ENCODE measurements around the gene MED16. TPM values are rescaled to one million over a fixed set of nuclear protein-coding genes. Genes with fewer than 3 reads are reported as not detected.
A peak's percentile ranks its signal among the peaks of the same experiment; 100 is the strongest.

The MED16 gene
- total and polyA plus RNA-seq, 2 of the 13 experiments (the other 11 are each of a cell fraction or from before 2014, with no cell fraction given), result 13.3 to 14.8 TPM

- TF ChIP-seq, protein P1, sequence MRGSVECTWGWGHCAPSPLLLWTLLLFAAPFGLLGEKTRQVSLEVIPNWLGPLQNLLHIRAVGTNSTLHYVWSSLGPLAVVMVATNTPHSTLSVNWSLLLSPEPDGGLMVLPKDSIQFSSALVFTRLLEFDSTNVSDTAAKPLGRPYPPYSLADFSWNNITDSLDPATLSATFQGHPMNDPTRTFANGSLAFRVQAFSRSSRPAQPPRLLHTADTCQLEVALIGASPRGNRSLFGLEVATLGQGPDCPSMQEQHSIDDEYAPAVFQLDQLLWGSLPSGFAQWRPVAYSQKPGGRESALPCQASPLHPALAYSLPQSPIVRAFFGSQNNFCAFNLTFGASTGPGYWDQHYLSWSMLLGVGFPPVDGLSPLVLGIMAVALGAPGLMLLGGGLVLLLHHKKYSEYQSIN (CRISPR knock-in tag; IDR thresholded peaks at IDR 0.05; ENCODE audit: borderline replicate concordance), result no peak
- TF ChIP-seq GABPA (IDR thresholded peaks at IDR 0.05; ENCODE audit: low read depth, low read length), result no peak
- no peak for TF ChIP-seq GABPA (CRISPR knock-in tag; IDR thresholded peaks at IDR 0.05; ENCODE audit: low read depth)
- TF ChIP-seq ASH2L (IDR thresholded peaks at IDR 0.05; ENCODE audit: insufficient read length, low read depth, low read length), result peak; percentile 26
- TF ChIP-seq ZNF224 (CRISPR knock-in tag; IDR thresholded peaks at IDR 0.05), result no peak
- TF ChIP-seq AGO1 (IDR thresholded peaks at IDR 0.05; ENCODE audit: low read depth, low read length, poor library complexity, severe bottlenecking), result no peak
- no peak for TF ChIP-seq AGO2 (optimal IDR thresholded peaks at IDR 0.05; ENCODE audit: low read depth, low read length)
- peak; percentile 90 for TF ChIP-seq ZBTB38 (CRISPR knock-in tag; IDR thresholded peaks at IDR 0.05)
- TF ChIP-seq KIAA2018 (CRISPR knock-in tag; IDR thresholded peaks at IDR 0.05; ENCODE audit: borderline replicate concordance), result no peak
- TF ChIP-seq SP2 (CRISPR knock-in tag; IDR thresholded peaks at IDR 0.05), result peak; percentile 18; the same call in 1 of the 2 replicates
- peak; percentile 40; the same call in 1 of the 2 replicates for TF ChIP-seq PAXIP1 (CRISPR knock-in tag; conservative IDR thresholded peaks at IDR 0.05)
- no peak for TF ChIP-seq MNT (IDR thresholded peaks at IDR 0.05)
- TF ChIP-seq ZFP90 (CRISPR knock-in tag; IDR thresholded peaks at IDR 0.05; ENCODE audit: borderline replicate concordance), result peak; percentile 46; the same call in 1 of the 2 replicates
- no peak for TF ChIP-seq ONECUT2 (CRISPR knock-in tag; IDR thresholded peaks at IDR 0.05)
Measured at GRCh38 chr19:917323-918151, 24.6 kb upstream of the MED16 start, which contains the start of gene KISS1R (continued).
